D721Med (cell line): ENCODE measurements around the gene B3GALT2.
A peak's percentile ranks its signal among the peaks of the same experiment; 100 is the strongest.
"Not testable (repeated sequence)": the region's sequence is repeated elsewhere in the genome, so short reads cannot be mapped to it uniquely, and the experiment has no call there.

Experiments
- DNase-seq: peaks from one replicate; pipeline ENCODE4 v3.0.0; 2011; ENCODE audit warnings: low spot score; ENCODE audit not compliant: insufficient read length
- FAIRE-seq: peaks from 2 replicates; lab custom pipeline; 2011; peaks lifted over from hg19 to GRCh38; lab: Jason Lieb, UNC
- CTCF ChIP-seq: IDR thresholded peaks from 2 replicates; pipeline ENCODE4 v1.5.1; 2012; ENCODE audit warnings: mild to moderate bottlenecking, control low read depth; ENCODE audit not compliant: insufficient read depth; ENCODE audit errors: missing control alignments

Gene B3GALT2, protein sequence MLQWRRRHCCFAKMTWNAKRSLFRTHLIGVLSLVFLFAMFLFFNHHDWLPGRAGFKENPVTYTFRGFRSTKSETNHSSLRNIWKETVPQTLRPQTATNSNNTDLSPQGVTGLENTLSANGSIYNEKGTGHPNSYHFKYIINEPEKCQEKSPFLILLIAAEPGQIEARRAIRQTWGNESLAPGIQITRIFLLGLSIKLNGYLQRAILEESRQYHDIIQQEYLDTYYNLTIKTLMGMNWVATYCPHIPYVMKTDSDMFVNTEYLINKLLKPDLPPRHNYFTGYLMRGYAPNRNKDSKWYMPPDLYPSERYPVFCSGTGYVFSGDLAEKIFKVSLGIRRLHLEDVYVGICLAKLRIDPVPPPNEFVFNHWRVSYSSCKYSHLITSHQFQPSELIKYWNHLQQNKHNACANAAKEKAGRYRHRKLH

GRCh38 chr1:193185901-193186731 is at the start of gene B3GALT2:
B3GALT2 (minus strand) TSS chr1:193186613; CDS start chr1:193181562, 5,051 bp downstream.
- DNase-seq (no peak), FAIRE-seq (peak; percentile 95)
- no peak for TF ChIP-seq CTCF

DNA sequence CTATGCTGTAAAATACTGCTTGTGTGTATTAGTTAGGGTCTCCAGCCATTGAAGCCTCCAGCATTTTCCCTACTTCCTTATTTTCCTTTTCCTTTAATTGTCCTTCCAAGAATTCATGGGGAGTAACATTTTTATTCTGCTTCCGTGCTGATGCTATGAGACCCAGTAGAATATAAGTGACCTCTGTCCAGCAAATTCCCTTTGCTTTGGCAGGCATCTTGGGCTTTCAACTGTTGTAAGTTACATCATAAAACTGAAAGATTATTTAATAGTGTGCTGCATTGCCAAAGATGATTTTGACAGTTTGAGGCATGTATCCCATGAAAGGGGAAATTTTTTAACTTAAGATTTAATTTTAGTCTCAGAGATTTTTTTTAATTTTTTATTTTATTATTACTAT is 48.1 kb upstream of the B3GALT2 start:
- TF ChIP-seq CTCF, result no peak
- DNase-seq (no peak), FAIRE-seq (no peak)

DNA sequence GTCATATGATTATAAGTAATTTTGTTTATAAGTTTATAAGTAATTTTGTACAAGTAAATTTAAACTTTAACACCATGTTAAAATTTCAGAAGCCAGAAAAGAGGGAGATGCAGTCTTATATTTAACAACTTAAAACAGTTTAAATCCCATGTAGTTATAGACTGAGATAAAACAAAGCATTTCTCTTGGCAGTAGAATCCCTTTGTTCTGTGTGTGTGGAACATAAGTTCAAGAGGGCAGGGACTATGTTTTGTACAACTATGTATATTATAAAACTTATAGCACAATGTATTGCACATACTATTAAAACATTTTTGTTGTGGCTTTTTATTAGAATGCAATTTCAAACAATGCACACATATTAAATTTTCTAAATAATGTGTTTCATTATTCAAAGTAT is 44.7 kb upstream of the B3GALT2 start:
- not testable (repeated sequence) for FAIRE-seq, DNase-seq

DNA sequence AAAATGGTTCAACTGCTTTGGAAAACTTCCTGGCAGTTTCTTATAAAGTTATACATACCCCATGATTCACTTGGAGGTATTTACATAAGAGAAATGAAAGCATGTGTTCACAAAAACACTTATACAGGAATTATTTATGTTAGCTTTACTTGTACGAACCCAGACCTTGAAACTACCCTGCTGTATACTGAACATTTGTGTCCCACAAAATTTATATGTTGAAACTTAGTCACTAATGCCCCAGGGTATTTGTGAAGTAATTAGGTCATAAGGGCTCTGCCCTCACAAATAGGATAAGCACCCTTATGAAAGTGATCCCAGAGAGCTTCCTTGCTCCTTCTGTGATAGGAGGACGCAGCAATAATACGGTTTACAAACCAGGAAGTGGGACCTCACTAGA is 42.7 kb upstream of the B3GALT2 start:
- DNase-seq, result no peak
- no peak for FAIRE-seq
- TF ChIP-seq CTCF, result no peak

DNA sequence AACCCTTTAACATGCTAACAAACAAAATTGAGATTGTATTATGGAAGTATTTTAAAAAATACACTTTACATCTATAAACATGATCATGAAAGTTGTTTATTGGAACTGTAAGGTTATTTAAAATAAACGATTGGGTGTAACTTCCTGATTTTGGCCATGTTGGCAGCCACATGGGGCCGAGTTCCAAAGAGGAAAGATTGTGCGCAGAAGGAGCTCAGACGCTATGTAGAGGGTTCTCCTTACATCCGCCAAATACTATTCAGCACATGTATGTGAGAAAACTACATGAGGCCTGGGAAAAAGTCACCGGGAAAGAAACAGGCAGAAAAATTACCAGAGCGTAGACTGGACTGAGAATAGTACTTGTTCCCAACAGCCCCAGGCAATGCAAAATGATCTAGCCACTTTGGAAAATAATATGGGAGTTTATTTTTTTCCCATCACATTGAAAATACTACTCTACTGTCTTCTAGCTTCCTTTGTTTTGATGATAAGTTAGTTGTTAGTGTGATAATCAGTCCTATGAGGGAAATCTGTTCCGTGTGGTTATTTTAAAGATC is 35.7 kb upstream of the B3GALT2 start:
- no peak for FAIRE-seq
- no peak for TF ChIP-seq CTCF
- DNase-seq, result no peak

GRCh38 chr1:193221651-193222050 is 35.2 kb upstream of the B3GALT2 start:
- FAIRE-seq (peak; percentile 25), DNase-seq (no peak)
- TF ChIP-seq CTCF, result no peak

DNA sequence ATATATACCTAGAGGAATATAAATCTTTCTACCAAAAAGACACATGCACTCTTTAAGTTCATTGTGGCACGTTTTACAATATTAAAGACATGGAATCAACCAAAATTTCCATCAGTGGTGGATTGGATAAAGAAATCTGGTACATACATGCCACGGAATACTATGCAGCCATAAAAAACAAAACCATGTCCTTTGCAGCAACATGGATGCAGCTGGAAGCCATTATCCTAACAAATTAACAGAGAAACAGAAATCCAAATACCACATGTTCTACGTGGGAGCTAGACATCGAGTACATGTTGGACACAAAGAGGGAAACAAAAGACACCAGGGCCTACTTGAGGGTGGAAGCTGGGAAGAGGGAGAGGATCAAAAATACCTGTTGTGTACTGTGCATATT is 33.0 kb upstream of the B3GALT2 start:
- no peak for TF ChIP-seq CTCF
- DNase-seq (no peak), FAIRE-seq (peak; percentile 16)
